A673 (cell line): ENCODE results near the gene SPTLC2. TPM values are rescaled to one million over a fixed set of nuclear protein-coding genes. Genes with fewer than 3 reads are reported as not detected.

ENCODE experiments used
- BruUV-seq: library from RNA; stranded (reverse); fragments of 400-500 nt; replicated peaks from 2 replicates; lab custom pipeline; 2021; lab: Mats Ljungman, UMichigan
- CTCF ChIA-PET: fragments of 300-600 bp; sonication (Branson Sonifier 250); formaldehyde crosslinking; loops from one replicate; lab custom pipeline; 2022; ENCODE audit warnings: antibody characterized with exemption; lab: Charles Lee
- POLR2A ChIA-PET: fragments of 300-600 bp; sonication (Branson Sonifier 250); formaldehyde crosslinking; loops from one replicate; lab custom pipeline; 2022; ENCODE audit warnings: antibody characterized with exemption; ENCODE audit not compliant: low non-redundant PET; lab: Charles Lee
- DNase-seq: peaks from one replicate; pipeline ENCODE4 v3.0.0-alpha.2; 2015; ENCODE audit warnings: low spot score
- H3K27ac ChIP-seq: fragments of 200-600 bp; sonication (generic); 2 replicates; pipeline ENCODE4 v1.5.1; 2016; ENCODE audit warnings: mixed run types, low read depth, mild to moderate bottlenecking, mixed read lengths, antibody characterized with exemption, low read length; ENCODE audit not compliant: poor library complexity, severe bottlenecking
- H3K27me3 ChIP-seq: fragments of 200-600 bp; sonication (generic); replicated peaks from 2 replicates; pipeline ENCODE4 v1.6.1; 2017; ENCODE audit warnings: mixed run types, low read depth, mild to moderate bottlenecking, mixed read lengths, antibody characterized with exemption, low read length; ENCODE audit not compliant: insufficient read depth, poor library complexity
- H3K36me3 ChIP-seq: fragments of 200-600 bp; sonication (generic); 2 replicates; pipeline ENCODE4 v1.6.1; 2016; ENCODE audit warnings: mixed run types, mild to moderate bottlenecking, mixed read lengths, antibody characterized with exemption, low read length; ENCODE audit not compliant: insufficient read depth, poor library complexity, severe bottlenecking
- H3K4me1 ChIP-seq: fragments of 200-600 bp; sonication (generic); 2 replicates; pipeline ENCODE4 v1.6.1; 2017; ENCODE audit warnings: mixed run types, mild to moderate bottlenecking, mixed read lengths, antibody characterized with exemption, low read length; ENCODE audit not compliant: insufficient read depth, poor library complexity, severe bottlenecking
- H3K4me3 ChIP-seq: fragments of 200-600 bp; sonication (generic); 2 replicates; pipeline ENCODE4 v1.5.1; 2016; ENCODE audit warnings: low read depth, mixed run types, mild to moderate bottlenecking, mixed read lengths, low read length; ENCODE audit not compliant: poor library complexity, severe bottlenecking
- H3K9me3 ChIP-seq: fragments of 200-600 bp; sonication (generic); 2 replicates; pipeline ENCODE4 v1.6.1; 2016; ENCODE audit warnings: mixed run types, low read depth, mild to moderate bottlenecking, mixed read lengths, antibody characterized with exemption, low read length; ENCODE audit not compliant: poor library complexity, severe bottlenecking
- CTCF ChIP-seq: fragments of 300-800, 200-600 bp; sonication (generic); conservative IDR thresholded peaks from 2 replicates; pipeline ENCODE4 v1.5.1; 2017; ENCODE audit warnings: low read depth, mild to moderate bottlenecking, antibody characterized with exemption, low read length, moderate library complexity, mixed read lengths
- EZH2 ChIP-seq: fragments of 200-600 bp; sonication (generic); IDR thresholded peaks from 2 replicates; pipeline ENCODE4 v1.6.1; 2017; ENCODE audit warnings: borderline replicate concordance, low read depth, mild to moderate bottlenecking, mixed read lengths, antibody characterized with exemption, low read length; ENCODE audit not compliant: poor library complexity, severe bottlenecking
- intact Hi-C: fragments of 100-400 bp; cut with micrococcal nuclease; formaldehyde crosslinking; loops from one replicate; pipeline ENCODE4 v1.10.0; 2022; ENCODE audit not compliant: unreplicated experiment
- total RNA-seq: library from RNA; stranded (reverse); gene quantifications from 2 replicates; pipeline ENCODE4 v1.2.3, GENCODE V29; 2021

Gene SPTLC2
- total RNA-seq, 1 experiment from 2014 or later = 17.3 TPM

GRCh38 chr14:77622366-77622961, 6.0 kb upstream of the SPTLC2 start:
- Histone ChIP-seq H3K27ac (no peak overlapping the region), H3K27me3 (no peaks in the 10 kb centered on the region), H3K4me3 (no peak overlapping the region), H3K4me1 (no peaks in the 10 kb centered on the region), H3K9me3 (no peaks in the 10 kb centered on the region), H3K36me3 (no peaks in the 10 kb centered on the region)
- TF ChIP-seq CTCF (no peak), EZH2 (no peak)
- DNase-seq = no peak
- intact Hi-C loops = no loop called here
- ChIA-PET CTCF (no interaction called here), POLR2A (no interaction called here)
- BruUV-seq = no TSS peak

GRCh38 chr14:77620222-77620870, 3.9 kb upstream of the SPTLC2 start:
- CTCF ChIA-PET = interaction anchor here (0.7 kb wide), 1 partner anchor 20 kb away, joined by 3 read pairs; no protein-coding TSS in a partner anchor

GRCh38 chr14:77618381-77618970, 2.0 kb upstream of the SPTLC2 start:
- Histone ChIP-seq H3K36me3 (no peaks in the 10 kb centered on the region), H3K4me3 (no peak overlapping the region), H3K27me3 (no peaks in the 10 kb centered on the region), H3K4me1 (peaks cover 11% of the 10 kb centered on the region), H3K9me3 (no peaks in the 10 kb centered on the region), H3K27ac (no peak overlapping the region)
- DNase-seq = no peak
- intact Hi-C loops = no loop called here
- TF ChIP-seq CTCF (no peak), EZH2 (no peak)
- CTCF ChIA-PET = no interaction called here
- POLR2A ChIA-PET = no interaction called here
- no TSS peak for BruUV-seq

More at GRCh38 chr14:77620222-77620870, 3.9 kb upstream of the SPTLC2 start:
- Histone ChIP-seq H3K27ac (no peak overlapping the region), H3K4me1 (peaks cover 5% of the 10 kb centered on the region), H3K36me3 (no peaks in the 10 kb centered on the region), H3K4me3 (no peak overlapping the region), H3K27me3 (no peaks in the 10 kb centered on the region), H3K9me3 (no peaks in the 10 kb centered on the region)
- no peak for TF ChIP-seq CTCF
- TF ChIP-seq EZH2 = no peak
- BruUV-seq = no TSS peak
- intact Hi-C loops = no loop called here
- POLR2A ChIA-PET = no interaction called here
- no peak for DNase-seq
